Fibroblast of skin of right quadriceps (primary cell): Measurements from ENCODE around the gene TENT4A.

Experiments used
- DNase-seq: peaks from one replicate; pipeline ENCODE4 v3.0.0-alpha.2; 2013

TENT4A gene

GRCh38 chr5:6718718-6719117 lies 5.5 kb downstream of the TENT4A start:
- no peak for DNase-seq

GRCh38 chr5:6719417-6719816 lies 6.2 kb downstream of the TENT4A start:
- no peak for DNase-seq

GRCh38 chr5:6719896-6720560 lies 6.8 kb downstream of the TENT4A start:
- DNase-seq: no peak

- no peak for DNase-seq
These were observed 7.3 kb downstream of the TENT4A start for GRCh38 chr5:6720561-6720921.

- DNase-seq: no peak
These were observed 8.2 kb downstream of the TENT4A start for GRCh38 chr5:6721442-6721841.

GRCh38 chr5:6722015-6722414 lies 8.8 kb downstream of the TENT4A start:
- DNase-seq: no peak

- DNase-seq: peak; percentile 21
These were observed 10.0 kb downstream of the TENT4A start for GRCh38 chr5:6723122-6723815.

- DNase-seq: no peak
These were observed 10.6 kb downstream of the TENT4A start for GRCh38 chr5:6723816-6724300.

- no peak for DNase-seq
These were observed 11.2 kb downstream of the TENT4A start for GRCh38 chr5:6724321-6724929.

- DNase-seq: no peak
These were observed 12.2 kb downstream of the TENT4A start for GRCh38 chr5:6725421-6725820.

- DNase-seq: no peak
These were observed 12.8 kb downstream of the TENT4A start for GRCh38 chr5:6726006-6726405.

GRCh38 chr5:6727231-6727630 lies 14.0 kb downstream of the TENT4A start:
- no peak for DNase-seq

GRCh38 chr5:6728011-6728794 lies 15.0 kb downstream of the TENT4A start:
- no peak for DNase-seq

- DNase-seq: no peak
These were observed 15.6 kb downstream of the TENT4A start for GRCh38 chr5:6728795-6729183.

GRCh38 chr5:6729386-6730310 lies 16.4 kb downstream of the TENT4A start:
- no peak for DNase-seq

- no peak for DNase-seq
These were observed 17.2 kb downstream of the TENT4A start for GRCh38 chr5:6730407-6730806.

- DNase-seq: no peak
These were observed 17.6 kb downstream of the TENT4A start for GRCh38 chr5:6730807-6731206.

GRCh38 chr5:6731465-6732237 lies 18.4 kb downstream of the TENT4A start:
- DNase-seq: no peak

GRCh38 chr5:6732634-6733410 lies 19.6 kb downstream of the TENT4A start:
- DNase-seq: peak; percentile 66

- DNase-seq: peak; percentile 46
These were observed 20.4 kb downstream of the TENT4A start for GRCh38 chr5:6733411-6734242.
